Osteocyte (in vitro differentiated cells): Measurements from ENCODE around the gene NPLOC4. TPM values are rescaled to one million over a fixed set of nuclear protein-coding genes. Genes with fewer than 3 reads are reported as not detected.

Experiments
- DNase-seq: peaks from one replicate; pipeline ENCODE4 v3.0.0; 2021; ENCODE audit warnings: mixed read lengths; ENCODE audit not compliant: unreplicated experiment; ENCODE audit errors: extremely low spot score
- H3K27ac Mint-ChIP-seq: one replicate; pipeline ENCODE4 v1.8.0; 2021; ENCODE audit warnings: mild to moderate bottlenecking, mixed read lengths; ENCODE audit not compliant: unreplicated experiment
- H3K27me3 Mint-ChIP-seq: one replicate; pipeline ENCODE4 v1.8.0; 2021; ENCODE audit warnings: mixed read lengths; ENCODE audit not compliant: unreplicated experiment
- H3K36me3 Mint-ChIP-seq: one replicate; pipeline ENCODE4 v1.8.0; 2021; ENCODE audit warnings: mixed read lengths; ENCODE audit not compliant: unreplicated experiment
- H3K4me1 Mint-ChIP-seq: one replicate; pipeline ENCODE4 v1.8.0; 2021; ENCODE audit warnings: mixed read lengths; ENCODE audit not compliant: unreplicated experiment
- H3K4me3 Mint-ChIP-seq: one replicate; pipeline ENCODE4 v1.8.0; 2021; ENCODE audit warnings: mild to moderate bottlenecking, moderate library complexity, mixed read lengths; ENCODE audit not compliant: unreplicated experiment
- H3K9me3 Mint-ChIP-seq: one replicate; pipeline ENCODE4 v1.8.0; 2021; ENCODE audit warnings: mixed read lengths; ENCODE audit not compliant: unreplicated experiment
- CTCF ChIP-seq: fragments of 200-600 bp; sonication (generic); IDR thresholded peaks from 2 replicates; pipeline ENCODE4 v1.5.0; 2021; ENCODE audit warnings: antibody characterized with exemption, mild to moderate bottlenecking, moderate library complexity
- total RNA-seq: library from RNA; stranded (reverse); gene quantifications from 2 replicates; pipeline ENCODE4 v1.2.1, GENCODE V29; 2021

Gene NPLOC4
- total RNA-seq, 1 donor from 2014 or later = 99.7 TPM

GRCh38 chr17:81667754-81668153 is 30.8 kb upstream of the NPLOC4 start:
- Mint-ChIP-seq H3K27me3 (no peaks in the 10 kb centered on the region), H3K9me3 (no peaks in the 10 kb centered on the region), H3K27ac (peak overlapping the region; percentile 27), H3K4me3 (peak overlapping the region; percentile 93), H3K36me3 (peaks cover 13% of the 10 kb centered on the region), H3K4me1 (peaks cover 17% of the 10 kb centered on the region)
- DNase-seq = no peak
- no peak for TF ChIP-seq CTCF

- DNase-seq = peak; percentile 98
- peak within 1 kb of the TSS; percentile 91 for H3K27ac Mint-ChIP-seq
- H3K4me3 Mint-ChIP-seq = peak within 1 kb of the TSS; percentile 93
- peaks cover 17% of the 10 kb centered on the region for H3K4me1 Mint-ChIP-seq
- H3K9me3 Mint-ChIP-seq = no peaks in the 10 kb centered on the region
- H3K36me3 Mint-ChIP-seq = peaks cover 9% of the 10 kb centered on the region
- no peaks in the 10 kb centered on the region for H3K27me3 Mint-ChIP-seq
- no peak for TF ChIP-seq CTCF
These were observed 29.7 kb upstream of the NPLOC4 start, which contains the start of the genes CCDC137 and OXLD1 for GRCh38 chr17:81666342-81667191. TSS of gene CCDC137 (plus strand) at chr17:81666737. CDS start at chr17:81666767, 30 bp downstream. TSS of gene OXLD1 (minus strand) at chr17:81666605. CDS start at chr17:81666577, 28 bp downstream.

GRCh38 chr17:81666092-81666341 is 29.1 kb upstream of the NPLOC4 start:
- no peak for DNase-seq
- H3K4me3 Mint-ChIP-seq = peak overlapping the region; percentile 93

GRCh38 chr17:81665205-81666091 is 28.5 kb upstream of the NPLOC4 start:
- H3K4me1 Mint-ChIP-seq = peaks cover 17% of the 10 kb centered on the region
- H3K27ac Mint-ChIP-seq = peak overlapping the region; percentile 91
- H3K36me3 Mint-ChIP-seq = peaks cover 7% of the 10 kb centered on the region
- H3K4me3 Mint-ChIP-seq = peak overlapping the region; percentile 93
- no peak for DNase-seq
- no peaks in the 10 kb centered on the region for H3K27me3 Mint-ChIP-seq
- no peaks in the 10 kb centered on the region for H3K9me3 Mint-ChIP-seq
- TF ChIP-seq CTCF = no peak

More at GRCh38 chr17:81666092-81666341, 29.1 kb upstream of the NPLOC4 start:
- Mint-ChIP-seq H3K27ac (peak overlapping the region; percentile 91), H3K9me3 (no peaks in the 10 kb centered on the region), H3K36me3 (peaks cover 7% of the 10 kb centered on the region), H3K4me1 (peaks cover 17% of the 10 kb centered on the region), H3K27me3 (no peaks in the 10 kb centered on the region)
- TF ChIP-seq CTCF = no peak

GRCh38 chr17:81664051-81664470 is 27.1 kb upstream of the NPLOC4 start:
- peaks cover 3% of the 10 kb centered on the region for H3K36me3 Mint-ChIP-seq
- no peaks in the 10 kb centered on the region for H3K9me3 Mint-ChIP-seq
- DNase-seq = no peak
- H3K4me1 Mint-ChIP-seq = peaks cover 17% of the 10 kb centered on the region
- TF ChIP-seq CTCF = no peak
- no peaks in the 10 kb centered on the region for H3K27me3 Mint-ChIP-seq
- peak overlapping the region; percentile 10 for H3K4me3 Mint-ChIP-seq
- no peak overlapping the region for H3K27ac Mint-ChIP-seq
